ENCODE measurements around the gene ZNF521. TPM values are rescaled to one million over a fixed set of nuclear protein-coding genes. Genes with fewer than 3 reads are reported as not detected.

The ZNF521 gene
- polyA plus RNA-seq, 3 donors = 0.07 to 0.20 TPM; not detected in 1

- Histone ChIP-seq H2AFZ (ENCODE audit: insufficient read depth, low read depth, low read length, poor library complexity, severe bottlenecking) (no peak overlapping the region), H3K9me3 (replicated peaks in 1 of 2; ENCODE audit: control insufficient read depth in 1 of 2, insufficient read depth in 1 of 2, low read length in 2 of 2) (no peaks in the 10 kb centered on the region), H3K4me3 (replicated peaks in 1 of 3; ENCODE audit: low read depth in 2 of 3, low read length in 3 of 3) (no peak overlapping the region), H3K4me2 (replicated peaks; ENCODE audit: extremely low read depth, low read length, poor library complexity, severe bottlenecking) (no peak overlapping the region), H3K4me1 (ENCODE audit: control insufficient read depth in 1 of 2, insufficient read depth in 2 of 2, low read length in 2 of 2) (peaks cover 3 to 6% of the 10 kb centered on the region in 2 donors), H3K36me3 (replicated peaks in 1 of 2; ENCODE audit: control insufficient read depth in 1 of 2, insufficient read depth in 2 of 2, low read length in 2 of 2) (no peaks in the 10 kb centered on the region), H4K20me1 (ENCODE audit: insufficient read depth, low read length) (no peaks in the 10 kb centered on the region), H3K9ac (ENCODE audit: insufficient read depth, low read length, poor library complexity, severe bottlenecking) (no peak overlapping the region), H3K27ac (ENCODE audit: low read depth in 1 of 2, low read length in 2 of 2) (no peak overlapping the region), H3K79me2 (ENCODE audit: insufficient read depth, low read length) (no peaks in the 10 kb centered on the region), H3K27me3 (ENCODE audit: control insufficient read depth in 2 of 2, insufficient read depth in 2 of 2, low read length in 2 of 2) (no peaks in the 10 kb centered on the region)
- TF ChIP-seq CTCF (IDR thresholded peaks at IDR 0.05) = no peak
- Mint-ChIP-seq H3K9me3 (peaks cover 0 to 3% (median 0%) of the 10 kb centered on the region in 7 donors), H3K27me3 (ENCODE audit: low read depth in 3 of 3) (peaks cover 0 to 5% (median 1%) of the 10 kb centered on the region in 3 donors), H3K4me3 (no peak overlapping the region), H3K36me3 (no peaks in the 10 kb centered on the region), H3K27ac (no peak overlapping the region), H3K4me1 (peaks cover 11% of the 10 kb centered on the region)
- intact Hi-C loops (cut with micrococcal nuclease) = no loop called here
- no CpG with 5 or more reads among the region's 2 CpGs for WGBS (ENCODE audit: insufficient coverage)
- no peak for DNase-seq
Measured at GRCh38 chr18:25279133-25279532, 72.8 kb downstream of the ZNF521 start.

- H3K79me2 ChIP-seq (ENCODE audit: insufficient read depth, low read length) = no peaks in the 10 kb centered on the region
- H3K9me3 ChIP-seq (replicated peaks in 1 of 2; ENCODE audit: control insufficient read depth in 1 of 2, insufficient read depth in 1 of 2, low read length in 2 of 2) = no peaks in the 10 kb centered on the region
- Mint-ChIP-seq H3K9me3 (peaks cover 0 to 3% (median 0%) of the 10 kb centered on the region in 7 donors), H3K27me3 (ENCODE audit: low read depth in 3 of 3) (peaks cover 0 to 5% (median 1%) of the 10 kb centered on the region in 3 donors), H3K4me3 (no peak overlapping the region), H3K27ac (no peak overlapping the region), H3K36me3 (no peaks in the 10 kb centered on the region), H3K4me1 (peaks cover 11% of the 10 kb centered on the region)
- DNase-seq = no peak
- H3K36me3 ChIP-seq (replicated peaks in 1 of 2; ENCODE audit: control insufficient read depth in 1 of 2, insufficient read depth in 2 of 2, low read length in 2 of 2) = no peaks in the 10 kb centered on the region
- peaks cover 3 to 6% of the 10 kb centered on the region in 2 donors for H3K4me1 ChIP-seq (ENCODE audit: control insufficient read depth in 1 of 2, insufficient read depth in 2 of 2, low read length in 2 of 2)
- H3K27me3 ChIP-seq (ENCODE audit: control insufficient read depth in 2 of 2, insufficient read depth in 2 of 2, low read length in 2 of 2) = no peaks in the 10 kb centered on the region
- intact Hi-C loops (cut with micrococcal nuclease) = no loop called here
- no peak overlapping the region for H3K4me2 ChIP-seq (replicated peaks; ENCODE audit: extremely low read depth, low read length, poor library complexity, severe bottlenecking)
- no peak overlapping the region for H3K4me3 ChIP-seq (replicated peaks in 1 of 3; ENCODE audit: low read depth in 2 of 3, low read length in 3 of 3)
- no CpG with 5 or more reads among the region's 4 CpGs for WGBS (ENCODE audit: insufficient coverage)
- TF ChIP-seq CTCF (IDR thresholded peaks at IDR 0.05) = no peak
- H4K20me1 ChIP-seq (ENCODE audit: insufficient read depth, low read length) = no peaks in the 10 kb centered on the region
- no peak overlapping the region for H2AFZ ChIP-seq (ENCODE audit: insufficient read depth, low read depth, low read length, poor library complexity, severe bottlenecking)
- H3K9ac ChIP-seq (ENCODE audit: insufficient read depth, low read length, poor library complexity, severe bottlenecking) = no peak overlapping the region
- H3K27ac ChIP-seq (ENCODE audit: low read depth in 1 of 2, low read length in 2 of 2) = no peak overlapping the region
Measured at GRCh38 chr18:25278394-25278793, 73.6 kb downstream of the ZNF521 start.

Measured in CD14-positive monocyte (primary cell).